HG03196 (cell line): Measurements from ENCODE around the gene ANKRD44.

ENCODE experiments used
- ATAC-seq: cut with Tn5 transposase; IDR thresholded peaks from one replicate; pipeline ENCODE4 v1.9.1; 2021; ENCODE audit not compliant: unreplicated experiment

ANKRD44 gene

GRCh38 chr2:196967116-196967515 lies 343.5 kb downstream of the ANKRD44 start:
- ATAC-seq = no peak

DNA sequence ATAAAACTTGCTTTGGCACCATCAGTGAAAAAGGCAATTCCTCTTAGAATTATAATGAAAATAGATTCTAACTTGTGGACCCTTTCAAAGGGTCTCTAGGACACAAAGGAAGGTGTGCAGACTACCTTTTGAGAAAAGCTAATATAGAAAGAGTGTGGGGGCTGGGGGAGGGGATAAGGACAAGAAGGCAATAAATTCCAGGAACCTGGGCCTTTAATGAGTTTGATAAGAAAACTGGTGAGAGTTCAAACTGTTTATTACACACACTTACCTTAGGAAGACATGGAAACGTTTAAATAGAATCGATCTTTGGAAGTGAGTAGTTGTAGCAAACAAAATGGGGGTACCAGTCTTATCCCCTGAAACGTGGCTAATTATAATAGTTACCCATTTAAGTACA lies 344.5 kb downstream of the ANKRD44 start:
- ATAC-seq = no peak

DNA sequence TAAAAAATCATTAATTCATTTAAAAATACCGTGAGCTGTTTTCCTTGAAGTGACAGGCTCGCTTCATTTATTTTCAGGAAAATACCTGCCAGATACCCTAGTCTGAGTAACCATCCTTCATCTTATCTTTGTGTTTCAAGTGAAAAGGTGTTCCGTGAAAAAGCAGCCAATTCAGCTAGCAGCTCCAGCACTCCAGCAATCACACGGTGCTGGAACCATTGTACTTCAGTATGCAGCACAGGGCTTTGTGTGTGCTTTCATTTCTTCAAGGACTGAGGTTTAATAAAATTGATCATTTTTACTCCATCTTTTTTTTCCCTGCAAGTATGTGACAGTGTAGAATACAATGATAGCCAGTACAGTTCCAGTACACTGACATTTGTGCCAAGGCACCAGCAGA lies 344.9 kb downstream of the ANKRD44 start:
- ATAC-seq = no peak

DNA sequence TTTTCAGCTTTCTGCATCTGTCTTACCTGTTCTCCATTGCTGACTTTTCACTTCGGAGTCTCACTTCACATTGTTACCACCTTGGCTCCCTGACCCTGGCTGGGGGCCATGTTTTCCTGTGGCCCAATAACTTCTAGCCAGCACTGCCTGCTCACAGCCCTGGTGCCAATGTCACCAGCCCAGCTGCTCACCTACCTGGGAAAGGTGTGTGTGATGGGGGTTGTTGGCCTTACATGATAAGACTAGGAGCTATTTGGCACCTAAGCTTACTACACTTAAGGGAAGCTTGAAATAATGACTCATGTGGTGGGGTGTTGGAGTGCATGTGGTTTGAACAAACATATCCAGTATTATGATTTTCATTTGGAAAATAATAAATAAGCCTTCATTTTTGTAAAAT lies 346.6 kb downstream of the ANKRD44 start:
- no peak for ATAC-seq

- no peak for ATAC-seq
These were observed 347.5 kb downstream of the ANKRD44 start for GRCh38 chr2:196963043-196963442.

GRCh38 chr2:196962325-196962724 lies 348.3 kb downstream of the ANKRD44 start:
- ATAC-seq = no peak

DNA sequence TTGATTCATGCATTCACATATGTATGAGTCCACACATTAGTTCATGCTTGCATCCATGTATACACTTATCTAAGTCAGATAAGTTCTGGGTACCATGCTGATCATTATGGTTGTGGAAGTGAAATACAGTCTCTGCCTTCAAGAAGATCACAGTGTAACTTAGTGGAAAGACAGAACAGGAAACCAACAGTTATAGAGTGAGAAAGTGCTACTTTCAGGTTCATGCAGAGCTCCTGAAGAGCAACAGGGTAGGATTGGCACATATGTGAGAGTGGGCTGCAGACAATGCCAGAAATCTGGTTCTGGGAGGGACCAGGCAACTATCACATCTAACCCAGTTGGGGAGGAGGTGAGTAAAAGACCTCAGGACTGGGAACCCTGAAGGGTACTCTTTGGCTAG lies 348.7 kb downstream of the ANKRD44 start:
- peak; percentile 97 for ATAC-seq

- ATAC-seq = no peak
These were observed 350.7 kb downstream of the ANKRD44 start for GRCh38 chr2:196959734-196960338.

GRCh38 chr2:196959281-196959680 lies 351.3 kb downstream of the ANKRD44 start:
- no peak for ATAC-seq

DNA sequence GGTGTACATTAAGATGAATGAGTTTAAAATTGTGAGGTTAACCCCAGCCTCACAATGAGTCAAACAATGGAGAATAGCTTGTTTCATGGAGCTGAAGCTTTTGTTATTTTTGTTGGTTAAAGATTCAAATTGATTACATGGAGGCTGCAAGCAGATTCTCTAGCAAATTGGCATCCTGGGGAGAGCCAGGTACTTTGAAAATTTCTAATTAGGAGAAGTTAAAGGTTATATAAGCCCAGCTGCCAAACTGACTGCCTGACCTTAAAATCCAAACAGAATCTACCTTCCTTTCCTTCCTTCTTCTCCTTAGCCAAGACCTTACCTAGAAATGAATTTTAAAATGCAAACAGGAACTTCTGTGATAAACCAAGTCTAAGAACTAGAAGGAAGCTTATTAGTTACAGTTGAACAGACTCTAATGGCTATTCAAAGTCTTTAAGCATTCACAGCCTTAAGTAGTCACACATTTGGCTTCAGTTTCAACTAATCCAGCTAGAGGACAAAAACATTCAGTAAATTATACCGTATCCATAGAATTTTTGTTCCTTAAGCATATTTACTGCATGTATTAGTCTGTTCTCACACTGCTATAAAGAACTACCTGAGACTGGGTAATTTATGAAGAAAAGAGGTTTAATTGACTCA lies 352.6 kb downstream of the ANKRD44 start:
- ATAC-seq = no peak

- no peak for ATAC-seq
These were observed 353.1 kb downstream of the ANKRD44 start for GRCh38 chr2:196957442-196957841.

DNA sequence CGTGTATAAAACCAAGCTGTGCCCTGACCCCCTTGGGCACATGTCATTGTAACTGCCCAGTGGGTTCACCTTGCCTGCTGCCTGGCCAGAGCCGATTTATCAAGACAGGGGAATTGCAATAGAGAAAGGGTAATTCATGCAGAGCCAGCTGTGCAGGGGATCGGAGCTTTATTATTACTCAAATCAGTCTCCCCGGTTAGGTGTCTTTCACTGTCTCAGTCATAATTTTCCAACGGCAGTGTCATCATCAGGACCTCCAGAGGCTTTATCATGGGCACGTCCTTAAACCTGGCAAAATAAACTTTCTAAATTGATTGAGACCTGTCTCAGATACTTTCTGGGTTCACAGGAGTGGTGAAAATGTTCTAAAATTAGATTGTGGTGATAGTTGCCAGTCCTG lies 354.5 kb downstream of the ANKRD44 start:
- no peak for ATAC-seq

GRCh38 chr2:196955036-196955435 lies 355.5 kb downstream of the ANKRD44 start:
- ATAC-seq = no peak

- ATAC-seq = no peak
These were observed 356.6 kb downstream of the ANKRD44 start for GRCh38 chr2:196954001-196954400.

DNA sequence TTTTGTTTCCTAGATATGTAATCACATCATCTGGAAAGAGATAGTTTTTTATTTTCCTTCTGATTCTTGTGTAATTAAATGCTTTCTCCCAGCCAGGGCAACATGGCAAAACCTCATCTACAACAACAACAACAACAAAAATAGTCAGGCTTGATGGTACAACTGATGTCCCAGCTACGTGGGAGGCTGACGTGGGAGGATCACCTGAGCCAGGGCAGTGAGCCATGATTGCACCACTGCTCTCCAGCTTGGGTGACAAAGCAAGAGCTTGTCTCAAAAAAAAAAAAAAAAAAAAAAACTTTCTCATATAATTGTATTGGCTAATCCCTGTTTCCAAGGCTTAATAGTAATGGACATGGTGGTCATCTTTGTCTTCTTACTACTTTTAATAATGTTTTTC lies 357.6 kb downstream of the ANKRD44 start:
- ATAC-seq = no peak

DNA sequence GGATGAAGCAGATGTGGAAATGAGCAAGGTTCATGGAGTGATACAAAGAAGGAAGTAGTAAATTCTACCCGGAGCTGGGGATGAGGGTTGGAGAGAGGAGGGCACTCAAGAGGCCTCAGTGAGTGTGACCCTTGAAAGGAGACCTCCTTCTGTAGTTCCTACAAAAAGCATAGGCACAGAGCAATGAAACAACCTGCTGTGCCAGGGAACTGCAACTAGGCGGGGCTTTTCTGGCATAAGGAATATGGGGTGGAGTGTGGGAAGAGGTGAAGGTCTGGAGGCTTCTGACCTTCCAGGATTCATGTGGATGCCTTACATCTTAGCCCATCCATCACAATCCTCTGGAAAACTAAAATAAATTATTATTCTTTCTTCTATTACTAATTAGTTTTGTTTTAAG lies 358.6 kb downstream of the ANKRD44 start:
- no peak for ATAC-seq

- ATAC-seq = no peak
These were observed 361.5 kb downstream of the ANKRD44 start for GRCh38 chr2:196949116-196949515.

GRCh38 chr2:196944570-196944969 lies 366.0 kb downstream of the ANKRD44 start:
- ATAC-seq = peak; percentile 82

DNA sequence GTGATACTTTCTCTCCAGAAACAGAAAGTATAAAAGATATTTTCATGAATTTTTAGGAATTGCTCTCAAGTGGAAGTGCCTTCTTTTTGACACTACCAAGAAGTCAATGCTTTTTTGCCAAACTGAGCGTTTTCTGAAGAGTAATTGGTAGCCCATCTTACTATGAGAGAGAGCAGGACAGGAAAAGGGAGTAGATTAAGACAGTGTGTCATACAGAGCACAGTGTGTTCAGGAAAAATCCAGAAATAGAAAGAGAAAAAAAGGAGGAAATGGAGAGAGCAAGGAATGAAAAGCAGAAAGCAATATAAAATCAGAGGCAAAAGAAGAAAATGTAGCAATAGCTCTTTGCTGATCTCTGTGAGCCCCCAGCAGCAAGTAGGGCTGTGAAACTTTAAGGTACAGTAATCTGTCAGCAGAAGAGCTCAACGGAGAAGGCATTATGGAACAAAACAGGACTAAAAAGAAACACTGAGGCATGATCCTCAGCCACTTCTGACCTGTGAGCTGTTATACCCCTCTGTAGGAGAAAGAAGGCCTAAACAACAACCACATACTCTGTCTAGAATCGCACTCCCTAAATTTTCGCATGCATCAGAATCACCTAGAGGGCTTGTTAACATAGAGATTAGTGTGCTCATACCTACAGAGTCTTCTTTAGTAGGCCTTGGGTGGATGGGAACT lies 369.0 kb downstream of the ANKRD44 start:
- no peak for ATAC-seq

- ATAC-seq = no peak
These were observed 371.2 kb downstream of the ANKRD44 start for GRCh38 chr2:196939371-196939770.
